Kidney glomerular epithelial cell (primary cell): Measurements from ENCODE around the gene COG7.
A peak's percentile ranks its signal among the peaks of the same experiment; 100 is the strongest.
"Not testable (repeated sequence)": the region's sequence is repeated elsewhere in the genome, so short reads cannot be mapped to it uniquely, and the experiment has no call there.

Experiments
- DNase-seq: peaks from one replicate; lab custom pipeline; 2025; lab: John Stamatoyannopoulos, UW

The COG7 gene

DNA sequence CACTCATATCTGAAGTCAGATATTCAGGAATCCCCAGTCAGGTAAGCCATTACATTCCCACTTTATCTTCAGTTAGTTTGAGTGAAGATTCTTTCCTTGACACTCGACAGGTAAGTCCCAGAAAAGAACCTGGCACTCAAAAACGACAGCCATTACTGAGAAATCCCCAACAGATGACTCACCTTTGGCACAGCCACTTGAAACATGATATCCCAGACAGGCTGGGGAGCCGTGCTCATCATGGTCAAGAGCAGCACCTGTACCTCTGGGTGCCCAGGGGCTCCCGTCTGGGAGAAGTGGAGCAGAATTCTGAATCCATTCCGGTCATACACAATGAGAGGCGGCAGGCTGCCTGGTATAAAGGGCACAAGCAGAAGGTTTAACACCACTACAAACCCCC lies 16.8 kb upstream of the COG7 start:
- peak; percentile 60 for DNase-seq

DNA sequence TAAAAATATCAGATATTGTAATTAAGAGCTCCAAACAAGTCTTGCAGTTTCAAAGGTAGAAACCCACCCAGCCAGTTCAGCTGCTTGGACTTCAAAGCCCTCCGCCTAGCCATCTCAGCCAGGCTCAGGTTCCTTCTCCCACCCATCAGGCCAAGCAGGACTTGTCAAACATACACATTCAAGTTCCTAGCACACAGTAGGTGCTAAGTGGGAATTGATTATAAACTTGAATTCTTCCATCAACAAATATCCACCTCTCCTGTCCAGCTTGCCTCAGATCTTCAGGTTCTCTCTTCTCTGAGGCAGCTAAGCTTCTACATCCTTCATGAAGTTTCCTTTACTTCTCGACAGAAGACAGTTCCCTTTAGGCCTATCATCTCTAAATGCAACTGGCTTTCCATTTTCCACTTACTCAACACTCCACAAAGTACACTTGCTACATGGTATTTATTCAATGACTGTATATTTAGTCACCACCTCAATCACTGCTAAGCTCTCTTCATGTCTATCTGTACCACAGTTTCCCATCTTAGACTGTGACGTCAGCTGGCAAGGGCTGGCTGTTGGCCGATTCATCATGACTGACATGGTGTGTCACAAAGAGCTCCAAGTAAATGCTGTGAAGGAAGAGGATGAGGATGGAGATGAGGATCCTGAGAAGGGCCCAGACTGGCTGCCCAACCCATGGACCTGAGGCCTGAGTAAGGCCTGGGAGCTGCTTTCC lies 13.3 kb upstream of the COG7 start:
- DNase-seq: peak; percentile 35

DNA sequence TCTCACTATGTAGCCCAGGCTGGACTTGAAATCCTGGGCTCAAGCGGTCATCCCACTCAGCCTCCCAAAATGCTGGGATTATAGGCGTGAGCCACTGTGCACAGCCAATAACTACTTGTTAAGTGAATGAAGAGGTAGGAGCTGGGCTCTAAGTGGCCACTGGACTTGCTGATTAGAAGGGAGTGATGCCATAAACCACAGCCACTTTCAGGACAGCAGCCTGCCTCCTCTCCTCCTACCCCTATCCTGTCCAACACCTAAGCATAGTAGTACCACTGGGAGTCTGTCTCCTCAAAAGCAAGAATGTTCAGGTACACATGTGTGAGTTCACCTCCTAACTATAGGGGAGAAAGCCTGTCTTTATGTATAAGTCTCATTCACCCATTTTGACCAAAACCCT lies 12.2 kb upstream of the COG7 start:
- no peak for DNase-seq

DNA sequence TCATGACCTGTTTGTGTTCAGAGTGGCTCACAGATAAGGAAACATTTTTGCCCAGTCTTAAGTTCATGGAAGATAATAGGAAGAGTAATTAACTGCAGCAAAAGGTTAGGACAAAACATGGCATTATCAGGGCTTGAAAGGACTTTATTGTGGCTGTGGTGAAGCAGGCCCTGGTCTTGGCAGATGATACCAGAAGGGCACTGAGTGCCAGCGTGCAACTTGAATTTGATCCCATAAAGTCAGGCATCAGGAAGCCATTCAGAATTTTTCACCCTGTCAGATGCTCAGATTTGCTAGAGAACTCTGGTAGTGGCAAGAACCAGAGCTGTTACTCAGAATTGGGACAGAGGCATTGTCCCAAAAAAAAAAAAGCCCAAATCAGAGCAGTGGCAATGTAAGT lies 11.2 kb upstream of the COG7 start:
- no peak for DNase-seq

DNA sequence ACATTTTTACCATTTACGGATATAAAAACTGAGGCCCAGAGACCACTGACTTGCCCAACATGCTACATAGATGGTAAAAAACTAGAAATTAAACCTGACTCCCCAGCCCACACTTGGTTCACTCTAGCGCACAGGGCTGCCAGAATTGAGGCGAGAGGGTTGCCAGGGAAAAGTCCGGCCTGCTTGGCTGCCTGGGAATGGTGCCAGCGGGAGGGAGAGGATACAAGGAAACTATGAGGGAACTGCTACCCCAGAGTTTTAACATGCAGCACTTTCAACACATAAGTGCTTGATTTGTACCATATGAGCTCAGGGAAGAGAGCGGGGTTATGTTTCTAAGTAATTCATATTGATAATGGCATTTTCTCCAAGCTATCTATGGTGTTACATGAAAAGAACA lies 10.0 kb upstream of the COG7 start:
- not testable (repeated sequence) for DNase-seq

DNA sequence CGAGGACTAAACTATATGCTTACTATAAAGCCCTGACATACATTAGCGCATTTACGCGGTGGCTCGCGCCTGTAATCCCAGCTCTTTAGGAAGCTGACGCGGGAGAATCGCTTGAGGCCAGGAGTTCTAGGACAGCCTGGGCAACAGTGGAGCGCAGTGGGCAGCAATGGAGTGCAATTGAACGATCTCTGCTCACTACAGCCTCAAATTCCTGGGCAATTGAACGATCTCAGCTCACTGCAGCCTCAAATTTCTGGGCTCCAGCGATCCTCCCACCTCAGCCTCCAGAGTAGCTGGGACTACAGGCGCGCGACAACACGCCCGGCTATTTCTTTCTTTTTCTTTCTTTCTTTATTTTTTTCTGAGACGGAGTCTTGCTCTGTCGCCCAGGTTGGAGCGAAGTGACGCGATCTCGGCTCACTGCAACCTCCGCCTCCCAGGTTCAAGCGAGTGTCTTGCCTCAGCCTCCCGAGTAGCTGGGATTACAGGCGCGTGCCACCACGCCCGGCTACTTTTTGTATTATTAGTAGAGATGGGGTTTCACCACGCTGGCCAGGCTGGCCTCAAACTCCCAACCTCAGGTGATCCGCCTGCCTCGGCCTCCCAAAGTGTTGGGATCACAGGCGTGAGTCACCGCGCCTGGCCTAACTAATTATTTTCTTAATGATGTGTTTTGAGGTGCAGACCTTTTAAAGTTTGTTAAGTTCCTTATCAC lies 506 bp upstream of the COG7 start:
- DNase-seq: no peak

DNA sequence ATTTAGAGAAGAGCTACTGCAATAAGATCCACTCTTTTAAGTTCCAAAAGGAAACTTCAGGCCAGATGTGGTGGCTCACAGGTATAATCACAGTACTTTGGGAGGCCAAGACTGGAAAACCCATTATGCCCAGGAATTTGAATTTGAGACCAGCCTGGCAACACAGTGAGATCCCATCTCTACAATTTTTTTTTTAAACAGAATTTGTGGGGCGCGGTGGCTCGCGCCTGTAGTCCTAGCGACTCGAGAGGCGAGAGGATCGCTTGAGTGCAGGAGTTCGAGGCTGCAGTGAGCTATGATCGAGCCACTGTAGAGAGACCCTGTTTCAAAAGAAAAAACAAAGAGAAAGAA lies 793 bp downstream of the COG7 start:
- DNase-seq: no peak

DNA sequence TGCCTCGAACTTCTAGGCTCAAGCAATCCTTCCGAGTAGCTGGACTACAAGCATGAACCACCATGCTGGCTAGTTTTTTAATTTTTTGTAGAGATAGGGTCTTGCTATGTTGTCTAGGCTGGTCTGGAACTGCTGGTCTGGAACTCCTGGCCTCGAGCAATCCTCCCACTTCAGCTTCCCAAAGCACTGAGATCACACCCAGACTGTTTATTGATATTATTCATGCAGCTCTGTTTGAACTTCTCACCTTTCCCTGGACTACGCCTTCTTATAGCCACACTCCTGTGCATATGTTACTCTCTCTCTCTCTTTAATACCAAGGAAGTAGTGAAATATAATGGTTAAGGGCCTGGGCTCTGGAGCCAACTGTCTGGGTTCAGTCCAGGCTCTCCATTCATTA lies 4.6 kb downstream of the COG7 start:
- DNase-seq: peak; percentile 68

DNA sequence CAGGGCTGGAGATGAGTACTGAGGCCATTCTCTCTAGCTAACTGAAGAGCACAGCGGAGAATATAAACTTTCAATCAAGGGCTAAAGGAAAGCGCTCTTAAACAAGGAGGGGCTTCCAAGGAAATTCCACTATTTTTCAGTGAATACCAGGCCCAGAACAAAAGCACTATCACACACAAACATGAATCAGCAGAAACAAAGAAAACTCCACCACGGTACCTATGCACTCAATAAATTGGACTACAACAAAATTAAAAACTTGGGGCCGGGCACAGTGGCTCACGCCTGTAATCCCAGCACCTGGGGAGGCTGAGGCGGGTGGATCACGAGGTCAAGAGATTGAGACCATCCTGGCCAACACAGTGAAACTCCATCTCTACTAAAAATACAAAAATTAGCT lies 15.4 kb downstream of the COG7 start:
- not testable (repeated sequence) for DNase-seq

DNA sequence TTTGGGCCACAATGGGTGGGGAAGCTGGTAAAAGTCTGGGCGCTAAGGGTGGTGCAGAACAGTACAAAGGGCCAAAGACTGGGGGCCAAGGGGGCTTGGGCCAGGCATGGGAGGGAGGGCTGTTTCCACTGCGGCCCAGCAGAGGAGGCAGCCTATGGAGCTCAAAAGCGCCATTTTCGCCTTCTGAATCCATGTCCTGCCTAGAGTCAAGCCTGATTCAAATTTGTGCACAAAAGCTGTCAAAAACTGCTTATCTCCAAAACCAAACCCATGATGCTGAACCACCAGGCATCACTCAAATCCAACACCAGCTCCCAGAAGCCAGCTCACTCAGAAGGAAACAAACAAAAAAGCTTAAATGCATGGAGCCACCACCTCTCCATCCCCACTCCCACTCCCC lies 16.0 kb downstream of the COG7 start:
- no peak for DNase-seq

DNA sequence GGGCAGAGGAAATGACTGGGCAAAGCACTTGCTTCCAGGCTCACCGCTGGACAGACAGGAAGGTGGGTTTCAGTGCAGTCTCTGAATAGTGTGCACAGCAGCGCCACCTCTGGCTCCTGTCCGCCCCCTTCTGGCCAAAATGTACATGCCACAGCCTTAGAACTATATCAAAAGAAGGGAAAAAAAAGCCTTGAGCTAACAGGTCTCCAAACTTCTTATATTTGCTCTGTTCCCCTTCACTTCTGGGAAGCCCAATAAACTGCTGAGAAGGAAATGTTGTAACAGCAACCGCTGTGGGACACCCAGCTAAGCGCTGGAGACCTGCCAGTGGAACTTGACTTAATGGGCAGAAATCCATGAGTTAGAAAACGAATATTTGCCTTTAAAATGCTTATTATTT lies 17.5 kb downstream of the COG7 start:
- DNase-seq: peak; percentile 65

DNA sequence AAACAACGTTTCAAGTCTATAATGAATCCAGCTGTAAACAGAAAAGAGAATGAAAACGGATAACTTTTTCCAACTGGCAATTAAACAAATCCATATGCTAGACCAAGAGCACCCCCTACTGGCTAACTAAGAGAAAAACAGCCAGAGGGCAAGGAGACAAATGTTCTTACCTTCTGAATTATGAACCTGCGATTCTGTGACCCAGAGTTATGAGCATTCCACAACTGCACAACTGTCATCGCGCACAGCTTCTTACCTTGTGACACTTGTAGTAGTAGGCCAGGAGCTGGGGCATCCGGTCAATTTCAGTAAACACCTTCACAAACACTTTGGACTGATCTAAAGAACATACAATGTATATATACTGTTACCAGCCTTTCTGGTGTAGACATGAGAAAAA lies 18.6 kb downstream of the COG7 start:
- peak; percentile 33 for DNase-seq

DNA sequence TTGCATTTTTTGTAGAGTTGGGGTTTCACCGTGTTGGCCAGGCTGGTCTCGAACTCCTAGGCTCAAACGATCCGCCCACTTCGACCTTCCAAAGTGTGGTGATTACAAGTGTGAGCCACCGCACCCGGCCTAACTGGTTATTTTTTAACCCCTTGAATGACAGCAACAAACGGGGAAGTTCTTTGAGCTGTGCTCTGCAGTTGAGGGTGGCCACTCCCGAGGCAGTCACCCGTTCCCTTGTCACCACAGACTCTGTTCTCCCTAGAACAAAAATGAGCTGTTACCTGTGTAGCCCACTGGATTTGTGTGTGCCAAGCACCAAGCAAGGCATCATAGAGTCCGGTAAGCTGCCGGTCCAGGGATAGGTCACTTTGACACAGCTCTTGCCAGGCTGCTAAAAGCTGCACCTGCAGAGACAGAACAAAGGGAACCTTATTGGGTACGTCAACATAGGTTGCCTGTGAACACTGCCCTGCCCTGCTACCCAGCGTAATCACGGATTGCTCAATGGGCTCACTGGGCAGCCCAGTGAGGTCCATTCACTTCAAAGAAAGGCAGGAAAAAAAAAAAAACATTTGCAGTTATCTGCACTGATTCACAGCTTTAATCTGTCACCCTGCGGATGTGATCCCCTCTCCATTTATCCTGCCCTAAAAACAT lies 19.6 kb downstream of the COG7 start:
- no peak for DNase-seq

DNA sequence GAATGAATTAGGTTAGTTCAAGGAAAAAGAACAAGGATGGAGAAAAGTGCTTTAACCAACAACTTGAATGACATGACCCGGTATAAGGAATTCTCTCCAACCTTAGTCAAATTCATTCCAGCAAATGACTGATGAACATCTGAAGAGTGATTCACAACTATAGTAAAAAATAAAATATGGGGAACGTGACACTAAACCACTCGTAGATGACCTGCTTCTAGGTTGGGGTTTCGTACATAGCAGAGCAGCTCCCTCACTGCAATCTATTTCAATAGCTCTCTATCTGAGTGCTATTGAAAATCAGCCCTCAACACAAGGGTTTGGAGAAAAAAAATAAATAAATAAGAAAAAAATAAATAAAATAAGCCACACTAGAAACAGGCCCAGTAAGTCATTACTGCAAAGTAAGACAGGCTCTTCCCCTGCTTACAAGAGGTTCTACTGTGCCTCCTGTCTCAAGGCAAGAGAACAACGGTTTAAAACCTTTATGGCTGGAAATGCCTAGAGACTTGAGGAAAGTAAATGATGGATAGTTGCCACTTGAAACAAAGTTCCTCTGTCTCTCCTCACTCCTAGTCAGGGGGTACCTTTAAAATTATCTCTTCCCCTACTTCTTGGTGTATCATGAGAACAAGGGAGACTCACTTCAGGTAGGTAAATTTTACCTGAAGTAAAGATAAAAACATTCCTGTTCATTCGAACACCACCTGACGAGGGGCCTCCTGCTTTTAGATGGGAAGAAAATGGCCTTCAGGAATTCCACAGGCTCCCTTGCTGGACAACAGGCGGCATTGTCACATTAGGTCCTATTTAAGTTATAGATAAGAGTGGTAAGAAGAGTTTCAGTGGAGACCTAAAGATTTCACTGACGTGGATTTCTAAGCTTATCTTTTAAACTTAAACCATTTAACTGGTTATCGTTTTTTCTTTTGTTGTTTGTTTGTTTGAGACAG lies 20.5 kb downstream of the COG7 start:
- no peak for DNase-seq

DNA sequence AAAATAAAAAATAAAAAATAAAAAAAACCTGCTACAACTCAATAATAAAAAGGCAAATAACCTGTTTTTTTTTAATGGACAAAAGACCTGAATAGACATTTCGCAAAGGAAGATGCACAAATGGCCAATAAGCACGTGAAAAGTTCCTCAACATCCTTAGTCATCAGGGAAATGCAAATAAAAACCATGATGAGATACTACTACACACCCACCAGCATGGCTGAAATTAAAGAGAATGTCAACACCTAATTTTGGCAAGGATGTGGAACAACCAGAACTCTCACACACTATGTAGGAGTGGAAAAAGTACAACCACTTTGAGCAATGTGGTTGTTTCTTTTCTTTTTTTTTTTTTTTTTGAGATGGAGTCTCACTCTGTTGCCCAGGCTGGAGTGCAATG lies 24.6 kb downstream of the COG7 start:
- no peak for DNase-seq

DNA sequence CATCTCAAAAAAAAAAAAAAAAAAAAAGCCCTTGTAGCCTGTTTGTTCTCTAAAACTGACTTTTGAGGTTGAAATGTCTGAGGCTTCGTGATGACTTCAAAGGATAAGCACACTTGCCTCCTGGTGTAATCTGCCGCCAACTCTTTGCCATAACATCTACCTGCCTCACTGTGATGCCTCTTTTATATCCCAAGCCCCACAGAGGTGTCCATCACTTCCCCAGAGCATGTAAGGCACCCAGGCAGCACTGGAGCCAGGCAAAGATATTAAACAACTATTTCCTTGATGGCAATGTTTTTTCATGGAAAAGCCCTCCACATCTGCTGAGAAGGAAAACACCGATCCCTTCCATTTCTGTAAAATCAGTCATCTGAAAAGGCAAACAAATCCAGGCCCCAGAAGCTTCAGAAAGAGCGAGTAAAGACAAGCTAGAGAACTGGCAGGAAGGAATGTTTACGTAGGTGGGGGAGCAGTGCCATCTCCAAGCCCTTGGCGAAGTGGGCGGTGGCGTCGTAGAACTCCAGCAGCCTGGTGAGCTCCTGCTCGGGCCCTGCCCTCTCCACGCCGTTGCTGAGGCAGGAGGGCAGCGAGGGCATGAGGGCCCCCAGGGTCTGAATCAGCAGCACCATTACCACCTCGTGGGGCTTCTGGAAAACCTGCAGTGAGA lies 28.6 kb downstream of the COG7 start:
- DNase-seq: peak; percentile 84

DNA sequence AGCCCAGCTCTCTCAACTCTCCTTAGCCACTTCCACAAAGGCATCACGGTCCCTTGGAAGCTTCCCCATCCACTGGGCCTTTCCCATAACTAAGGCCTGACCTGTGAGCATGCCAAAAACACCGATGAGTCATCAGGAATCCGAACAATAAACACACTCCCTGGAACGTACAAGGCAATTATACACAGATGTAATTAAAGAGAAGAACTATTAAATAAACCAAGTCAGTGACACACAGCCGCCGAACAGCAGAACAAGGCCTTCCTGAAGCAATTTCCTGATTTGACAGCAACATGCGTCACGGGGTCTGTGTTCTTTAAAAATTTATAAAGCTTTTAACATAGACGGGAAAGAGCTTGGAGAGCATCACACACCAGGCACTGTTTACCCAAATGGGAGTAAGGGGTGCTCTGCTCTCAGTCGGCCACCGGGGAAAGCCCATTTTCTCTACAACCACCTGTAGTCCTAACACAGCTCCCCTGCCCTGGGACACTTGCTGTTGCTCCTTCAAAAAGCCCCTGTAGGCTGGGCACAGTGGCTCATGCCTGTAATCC lies 29.4 kb downstream of the COG7 start:
- peak; percentile 96 for DNase-seq

DNA sequence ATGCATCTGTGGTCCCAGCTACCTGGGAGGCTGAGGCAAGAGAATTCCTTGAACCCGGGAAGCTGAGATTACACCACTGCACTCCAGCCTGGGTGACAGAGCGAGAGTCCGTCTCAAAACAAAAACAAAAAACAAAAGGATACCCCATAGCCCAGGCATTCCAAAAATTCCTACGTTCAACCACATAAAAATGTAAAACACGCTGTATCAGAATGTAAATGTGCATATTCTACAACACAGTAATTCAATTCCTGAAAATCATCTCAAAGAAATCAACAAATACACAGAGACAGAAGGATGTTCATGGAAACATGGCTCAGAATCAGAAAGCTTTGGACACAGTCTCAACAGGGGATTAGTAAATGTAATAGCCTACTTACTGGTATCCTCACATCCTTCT lies 33.0 kb downstream of the COG7 start:
- DNase-seq: peak; percentile 31

DNA sequence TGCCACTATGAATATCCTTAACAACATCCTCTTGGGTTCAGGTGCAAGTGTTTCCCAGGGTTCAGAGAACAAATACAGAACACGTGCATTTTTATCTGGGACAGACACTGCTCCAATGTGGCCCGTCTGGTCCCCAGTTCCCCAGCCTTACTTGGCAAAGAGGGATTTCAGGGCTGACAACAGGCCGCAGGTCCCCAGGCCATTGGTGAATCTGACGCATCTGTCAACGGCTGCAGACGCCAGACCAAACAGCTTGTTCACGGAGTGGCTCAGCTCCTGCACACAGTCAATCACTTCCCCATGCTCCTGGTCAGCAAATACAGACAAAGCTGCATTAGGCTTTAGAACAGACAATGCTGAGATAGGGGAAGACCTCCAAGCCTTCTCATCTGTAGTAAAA lies 36.2 kb downstream of the COG7 start:
- DNase-seq: no peak

DNA sequence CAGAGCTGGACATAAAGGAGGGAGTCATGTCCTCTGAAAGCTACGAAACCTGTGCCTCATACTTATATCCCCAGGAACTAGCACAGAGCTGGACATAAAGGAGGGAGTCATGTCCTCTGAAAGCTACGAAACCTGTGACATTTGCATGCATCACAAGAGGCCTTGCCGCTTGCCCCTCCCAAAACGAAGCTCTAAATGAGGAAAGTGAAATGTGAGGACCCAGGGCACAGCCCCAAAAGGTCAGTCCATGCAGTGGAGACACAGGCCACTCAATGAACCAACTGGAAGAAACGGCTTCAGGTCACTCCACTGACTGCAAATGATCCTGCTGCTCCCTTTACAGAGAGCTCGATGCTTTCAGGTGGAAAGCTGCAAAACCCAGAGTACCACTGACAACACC lies 38.3 kb downstream of the COG7 start:
- DNase-seq: no peak

DNA sequence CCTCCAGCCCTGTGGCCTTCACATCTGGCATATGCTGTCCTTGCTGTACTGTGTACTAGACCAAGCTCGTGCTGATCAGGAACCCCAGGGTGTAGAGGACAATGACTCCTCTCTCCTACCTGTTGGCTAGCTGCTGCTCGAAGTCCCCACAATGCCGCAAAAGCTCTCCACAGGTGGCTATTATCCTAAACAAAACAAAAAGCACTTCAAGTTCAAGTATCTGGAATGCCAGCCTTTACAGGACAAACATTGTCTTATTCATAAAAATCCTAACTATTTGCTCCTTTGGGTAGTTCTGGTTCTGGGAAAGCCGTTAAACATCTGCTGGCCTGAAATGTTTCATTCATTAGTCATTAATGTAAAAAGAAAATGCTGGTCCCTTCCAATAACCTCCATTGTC lies 42.8 kb downstream of the COG7 start:
- DNase-seq: no peak
